Activated CD4-positive, alpha-beta memory T cell treated with anti-CD3 and anti-CD28 coated beads for 36 hours (primary cell): ENCODE measurements around the gene MAML2. TPM values are rescaled to one million over a fixed set of nuclear protein-coding genes. Genes with fewer than 3 reads are reported as not detected.

Experiments used
- CTCF ChIA-PET: fragments of 350-600 bp; sonication (Branson Sonifier 250); formaldehyde crosslinking; loops from one replicate; lab custom pipeline; 2021; ENCODE audit warnings: antibody characterized with exemption, inconsistent platforms; lab: Charles Lee
- POLR2A ChIA-PET: fragments of 350-600 bp; sonication (Branson Sonifier 250); formaldehyde crosslinking; loops from one replicate; lab custom pipeline; 2021; ENCODE audit warnings: antibody characterized with exemption; lab: Charles Lee
- DNase-seq: peaks from one replicate; pipeline ENCODE4 v3.0.0-alpha.2; 2020
- H3K27ac Mint-ChIP-seq: one replicate; pipeline ENCODE4 v1.8.0; 2021; ENCODE audit warnings: mixed read lengths
- H3K27me3 Mint-ChIP-seq: one replicate; pipeline ENCODE4 v1.8.0; 2021; ENCODE audit warnings: mixed read lengths
- H3K36me3 Mint-ChIP-seq: one replicate; pipeline ENCODE4 v1.8.0; 2021; ENCODE audit warnings: mixed read lengths
- H3K4me1 Mint-ChIP-seq: one replicate; pipeline ENCODE4 v1.8.0; 2021; ENCODE audit warnings: low read depth, mixed read lengths
- H3K4me3 Mint-ChIP-seq: one replicate; pipeline ENCODE4 v1.8.0; 2021; ENCODE audit warnings: mild to moderate bottlenecking, mixed read lengths
- H3K9me3 Mint-ChIP-seq: one replicate; pipeline ENCODE4 v1.8.0; 2021; ENCODE audit warnings: mixed read lengths
- intact Hi-C: fragments of 100-400 bp; cut with micrococcal nuclease; formaldehyde crosslinking; loops from one replicate; pipeline ENCODE4 v1.15.1; 2023
- total RNA-seq, 2 experiments: library from RNA; stranded (reverse); gene quantifications; one replicate each; pipeline ENCODE4 v1.2.3, GENCODE V29; 2021

Gene MAML2
- total RNA-seq, 2 experiments from 2014 or later = 24.2 TPM

DNA sequence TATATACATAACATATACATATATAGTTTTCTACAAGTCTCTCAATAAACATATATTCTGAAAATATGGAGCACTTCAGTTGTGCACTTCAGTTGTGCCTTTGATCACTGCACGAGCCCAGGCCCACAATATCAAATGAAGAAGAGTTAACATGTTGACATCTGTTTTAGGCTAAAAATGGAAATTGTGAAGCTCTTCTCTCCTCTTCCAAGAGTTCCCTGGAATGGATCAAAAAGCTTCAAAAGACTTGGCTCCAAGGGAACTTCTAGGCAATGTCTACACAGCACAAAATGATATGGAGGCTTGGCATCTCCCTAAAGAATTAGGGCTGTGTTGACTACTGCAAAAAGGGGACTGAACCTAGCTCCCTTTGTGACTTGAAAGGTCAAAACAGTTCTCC lies 36.9 kb downstream of the MAML2 start:
- no peaks in the 10 kb centered on the region for H3K9me3 Mint-ChIP-seq
- no peak overlapping the region for H3K4me3 Mint-ChIP-seq
- peaks cover 2% of the 10 kb centered on the region for H3K36me3 Mint-ChIP-seq
- POLR2A ChIA-PET = interaction anchor here (0.7 kb wide), 1 partner anchor 515 kb away, joined by 3 read pairs; the partner anchor contains the start of gene CEP57
- no peaks in the 10 kb centered on the region for H3K27me3 Mint-ChIP-seq
- intact Hi-C loops = loop anchor here (2.0 kb wide), 1 partner anchor 13 kb away; no protein-coding TSS in a partner anchor
- CTCF ChIA-PET = interaction anchor here (1.5 to 3.4 kb wide), 2 partner anchors 8 to 37 kb away, joined by 3 to 10 read pairs; partner anchors contain the start of gene MAML2
- no peak overlapping the region for H3K27ac Mint-ChIP-seq
- DNase-seq = no peak
- peaks cover 66% of the 10 kb centered on the region for H3K4me1 Mint-ChIP-seq

GRCh38 chr11:96303980-96304379 lies 39.0 kb downstream of the MAML2 start:
- Mint-ChIP-seq H3K4me1 (peaks cover 64% of the 10 kb centered on the region), H3K27me3 (no peaks in the 10 kb centered on the region), H3K27ac (peak overlapping the region; percentile 35), H3K36me3 (peaks cover 1% of the 10 kb centered on the region), H3K4me3 (no peak overlapping the region), H3K9me3 (no peaks in the 10 kb centered on the region)
- intact Hi-C loops = no loop called here
- no peak for DNase-seq
- POLR2A ChIA-PET = interaction anchor here (0.8 kb wide), 1 partner anchor 13 kb away, joined by 3 read pairs; no protein-coding TSS in a partner anchor
- CTCF ChIA-PET = interaction anchor here (1.1 to 1.9 kb wide), 2 partner anchors 36 to 242 kb away, joined by 3 to 6 read pairs; no protein-coding TSS in a partner anchor

- Mint-ChIP-seq H3K27me3 (no peaks in the 10 kb centered on the region), H3K4me3 (no peak overlapping the region), H3K27ac (no peak overlapping the region), H3K4me1 (peaks cover 59% of the 10 kb centered on the region), H3K36me3 (peaks cover 1% of the 10 kb centered on the region), H3K9me3 (no peaks in the 10 kb centered on the region)
- intact Hi-C loops = no loop called here
- DNase-seq = no peak
- ChIA-PET CTCF (interaction anchor here (0.7 to 1.9 kb wide), 3 partner anchors 37 to 241 kb away, joined by 3 to 6 read pairs (median 3); partner anchors contain the start of gene MAML2), POLR2A (interaction anchor here (0.8 kb wide), 1 partner anchor 14 kb away, joined by 3 read pairs; no protein-coding TSS in a partner anchor)
Measured at GRCh38 chr11:96303064-96303463, 39.9 kb downstream of the MAML2 start.

GRCh38 chr11:96301818-96302217 lies 41.2 kb downstream of the MAML2 start:
- Mint-ChIP-seq H3K4me3 (no peak overlapping the region), H3K36me3 (peaks cover 3% of the 10 kb centered on the region), H3K4me1 (peaks cover 49% of the 10 kb centered on the region), H3K9me3 (no peaks in the 10 kb centered on the region), H3K27ac (no peak overlapping the region), H3K27me3 (no peaks in the 10 kb centered on the region)
- ChIA-PET POLR2A (no interaction called here), CTCF (no interaction called here)
- intact Hi-C loops = no loop called here
- DNase-seq = no peak

- ChIA-PET POLR2A (no interaction called here), CTCF (no interaction called here)
- Mint-ChIP-seq H3K27me3 (no peaks in the 10 kb centered on the region), H3K4me3 (no peak overlapping the region), H3K9me3 (no peaks in the 10 kb centered on the region), H3K36me3 (peaks cover 5% of the 10 kb centered on the region), H3K27ac (no peak overlapping the region), H3K4me1 (peaks cover 55% of the 10 kb centered on the region)
- DNase-seq = no peak
- intact Hi-C loops = no loop called here
Measured at GRCh38 chr11:96299155-96299888, 43.7 kb downstream of the MAML2 start.

- intact Hi-C loops = no loop called here
- Mint-ChIP-seq H3K9me3 (no peaks in the 10 kb centered on the region), H3K4me1 (peaks cover 65% of the 10 kb centered on the region), H3K36me3 (peaks cover 16% of the 10 kb centered on the region), H3K4me3 (no peak overlapping the region), H3K27me3 (no peaks in the 10 kb centered on the region), H3K27ac (no peak overlapping the region)
- DNase-seq = no peak
- POLR2A ChIA-PET = no interaction called here
- CTCF ChIA-PET = interaction anchor here (1.9 kb wide), 1 partner anchor 48 kb away, joined by 11 read pairs; the partner anchor contains the start of gene MAML2
Measured at GRCh38 chr11:96295369-96295768, 47.6 kb downstream of the MAML2 start.

DNA sequence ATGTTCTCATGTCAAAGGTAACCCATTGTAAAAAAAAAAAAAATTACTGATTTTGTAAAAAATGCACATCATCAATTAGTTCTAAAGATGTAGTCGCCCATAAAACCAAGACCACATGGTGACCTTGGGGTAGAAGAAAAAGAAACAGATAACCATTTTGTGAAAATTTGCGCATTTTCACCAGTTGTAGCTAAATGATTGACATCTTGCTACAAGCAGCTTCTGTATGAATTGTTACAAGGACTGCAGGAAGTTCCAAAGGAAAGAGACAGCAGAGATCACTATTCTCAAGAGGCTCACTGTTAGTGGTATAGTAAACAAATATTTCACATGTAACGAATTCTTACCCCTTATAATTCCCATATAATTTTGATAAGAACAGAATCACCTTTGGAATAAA lies 48.7 kb downstream of the MAML2 start:
- no peaks in the 10 kb centered on the region for H3K9me3 Mint-ChIP-seq
- H3K4me1 Mint-ChIP-seq = peaks cover 65% of the 10 kb centered on the region
- no peak for DNase-seq
- POLR2A ChIA-PET = interaction anchor here (0.6 to 0.9 kb wide), 3 partner anchors 10 to 71 kb away, joined by 3 to 7 read pairs (median 3); no protein-coding TSS in a partner anchor
- no peaks in the 10 kb centered on the region for H3K27me3 Mint-ChIP-seq
- H3K27ac Mint-ChIP-seq = no peak overlapping the region
- peaks cover 14% of the 10 kb centered on the region for H3K36me3 Mint-ChIP-seq
- H3K4me3 Mint-ChIP-seq = peak overlapping the region; percentile 20
- CTCF ChIA-PET = interaction anchor here (0.6 to 1.9 kb wide), 4 partner anchors 15 to 83 kb away, joined by 3 to 11 read pairs (median 3); partner anchors contain the start of gene MAML2
- intact Hi-C loops = loop anchor here (5.0 kb wide), 1 partner anchor 282 kb away; no protein-coding TSS in a partner anchor

- Mint-ChIP-seq H3K4me1 (peaks cover 71% of the 10 kb centered on the region), H3K36me3 (peaks cover 14% of the 10 kb centered on the region), H3K27me3 (no peaks in the 10 kb centered on the region), H3K27ac (peak overlapping the region; percentile 0), H3K9me3 (no peaks in the 10 kb centered on the region), H3K4me3 (no peak overlapping the region)
- no peak for DNase-seq
- POLR2A ChIA-PET = interaction anchor here (0.9 kb wide), 1 partner anchor 9 kb away, joined by 3 read pairs; no protein-coding TSS in a partner anchor
- CTCF ChIA-PET = interaction anchor here (1.4 to 1.9 kb wide), 2 partner anchors 15 to 50 kb away, joined by 3 to 11 read pairs; partner anchors contain the start of gene MAML2
- intact Hi-C loops = loop anchor here (2.0 to 5.0 kb wide), 4 partner anchors 13 to 281 kb away; no protein-coding TSS in a partner anchor
Measured at GRCh38 chr11:96293598-96294021, 49.4 kb downstream of the MAML2 start.

- H3K36me3 Mint-ChIP-seq = peaks cover 14% of the 10 kb centered on the region
- H3K4me1 Mint-ChIP-seq = peaks cover 72% of the 10 kb centered on the region
- H3K27me3 Mint-ChIP-seq = no peaks in the 10 kb centered on the region
- intact Hi-C loops = loop anchor here (2.0 to 5.0 kb wide), 4 partner anchors 14 to 281 kb away; no protein-coding TSS in a partner anchor
- H3K4me3 Mint-ChIP-seq = no peak overlapping the region
- ChIA-PET POLR2A (no interaction called here), CTCF (interaction anchor here (0.6 kb wide), 1 partner anchor 453 kb away, joined by 3 read pairs; no protein-coding TSS in a partner anchor)
- peak overlapping the region; percentile 0 for H3K27ac Mint-ChIP-seq
- H3K9me3 Mint-ChIP-seq = no peaks in the 10 kb centered on the region
- no peak for DNase-seq
Measured at GRCh38 chr11:96293109-96293508, 49.9 kb downstream of the MAML2 start.

GRCh38 chr11:96292291-96293010 lies 50.5 kb downstream of the MAML2 start:
- Mint-ChIP-seq H3K4me1 (peaks cover 77% of the 10 kb centered on the region), H3K9me3 (no peaks in the 10 kb centered on the region), H3K36me3 (peaks cover 19% of the 10 kb centered on the region), H3K4me3 (no peak overlapping the region), H3K27ac (no peak overlapping the region), H3K27me3 (no peaks in the 10 kb centered on the region)
- intact Hi-C loops = loop anchor here (2.0 to 5.0 kb wide), 4 partner anchors 14 to 280 kb away; no protein-coding TSS in a partner anchor
- CTCF ChIA-PET = interaction anchor here (0.6 kb wide), 1 partner anchor 452 kb away, joined by 3 read pairs; no protein-coding TSS in a partner anchor
- no peak for DNase-seq
- POLR2A ChIA-PET = no interaction called here

GRCh38 chr11:96290631-96291030 lies 52.4 kb downstream of the MAML2 start:
- Mint-ChIP-seq H3K36me3 (peaks cover 26% of the 10 kb centered on the region), H3K27ac (no peak overlapping the region), H3K4me1 (peaks cover 79% of the 10 kb centered on the region), H3K9me3 (peaks cover 5% of the 10 kb centered on the region), H3K27me3 (no peaks in the 10 kb centered on the region), H3K4me3 (no peak overlapping the region)
- CTCF ChIA-PET = interaction anchor here (0.8 kb wide), 1 partner anchor 52 kb away, joined by 3 read pairs; the partner anchor contains the start of gene MAML2
- intact Hi-C loops = loop anchor here (5.0 kb wide), 1 partner anchor 278 kb away; no protein-coding TSS in a partner anchor
- POLR2A ChIA-PET = no interaction called here
- no peak for DNase-seq
